SK-N-SH treated with all-trans-retinoic acid at 6 μM for 48 hours (cell line): ENCODE results near the gene EPS8L1.

Source experiments
- BACH2 ChIP-seq: fragments of 250-450 bp; sonication (Bioruptor Pico); IDR thresholded peaks from 2 replicates; pipeline ENCODE4 v1.9.0; 2021; ENCODE audit warnings: mild to moderate bottlenecking, borderline replicate concordance
- GLIS3 ChIP-seq: fragments of 250-450 bp; sonication (Bioruptor Pico); IDR thresholded peaks from 2 replicates; pipeline ENCODE4 v1.5.0; 2020; ENCODE audit warnings: mild to moderate bottlenecking, moderate library complexity
- ISL1 ChIP-seq: fragments of 250-450 bp; sonication (Bioruptor Pico); IDR thresholded peaks from 2 replicates; pipeline ENCODE4 v2.1.2; 2022; ENCODE audit warnings: mild to moderate bottlenecking, moderate library complexity
- ZFP30 ChIP-seq: fragments of 450-650 bp; formaldehyde crosslinking; IDR thresholded peaks from 2 replicates; pipeline ENCODE4 v1.5.0; 2022; ENCODE audit warnings: mild to moderate bottlenecking, moderate library complexity

GRCh38 chr19:55098716-55099556, 23.3 kb downstream of the EPS8L1 start:
- no peak for TF ChIP-seq GLIS3 (CRISPR knock-in tag)
- no peak for TF ChIP-seq BACH2
- no peak for TF ChIP-seq ISL1 (CRISPR knock-in tag)
- no peak for TF ChIP-seq ZFP30 (CRISPR knock-in tag)
